Kidney epithelial cell (primary cell): ENCODE results near the gene POP4. TPM values are rescaled to one million over a fixed set of nuclear protein-coding genes. Genes with fewer than 3 reads are reported as not detected.

Experiments used
- DNase-seq: peaks from one replicate; pipeline ENCODE4 v3.0.0-alpha.2; 2010; ENCODE audit warnings: low read depth
- H3K27me3 ChIP-seq: 2 replicates; pipeline ENCODE4 v1.6.0; 2011; ENCODE audit warnings: low read length; ENCODE audit not compliant: control insufficient read depth, insufficient read depth
- H3K36me3 ChIP-seq: 2 replicates; pipeline ENCODE4 v1.5.1; 2011; ENCODE audit warnings: low read length; ENCODE audit not compliant: control insufficient read depth, insufficient read depth
- H3K4me3 ChIP-seq: 2 replicates; pipeline ENCODE4 v1.5.1; 2011; ENCODE audit warnings: low read depth, mild to moderate bottlenecking, control low read depth, low read length
- CTCF ChIP-seq: IDR thresholded peaks from 2 replicates; pipeline ENCODE4 v1.5.1; 2011; ENCODE audit warnings: mild to moderate bottlenecking, moderate library complexity, low read length, control low read depth, inconsistent platforms; ENCODE audit not compliant: insufficient read depth, poor library complexity, severe bottlenecking
- total RNA-seq: library from RNA; depleted of rRNA; stranded (reverse); fragments of >200 nt; gene quantifications from 2 replicates; pipeline ENCODE4 v1.2.3, GENCODE V29; 2015

Gene POP4
- total RNA-seq, 1 donor from 2014 or later: 68.1 TPM

GRCh38 chr19:29598496-29598895 is 7.6 kb upstream of the POP4 start:
- H3K27me3 ChIP-seq: no peaks in the 10 kb centered on the region
- no peak for TF ChIP-seq CTCF
- DNase-seq: no peak
- H3K36me3 ChIP-seq: no peaks in the 10 kb centered on the region
- H3K4me3 ChIP-seq: no peak overlapping the region

- H3K4me3 ChIP-seq: no peak overlapping the region
- DNase-seq: no peak
- TF ChIP-seq CTCF: no peak
- no peaks in the 10 kb centered on the region for H3K36me3 ChIP-seq
- no peaks in the 10 kb centered on the region for H3K27me3 ChIP-seq
Observed at GRCh38 chr19:29603308-29603707, 2.8 kb upstream of the POP4 start.

- Histone ChIP-seq H3K36me3 (no peaks in the 10 kb centered on the region), H3K27me3 (no peaks in the 10 kb centered on the region), H3K4me3 (peak overlapping the region; percentile 91)
- TF ChIP-seq CTCF: no peak
- no peak for DNase-seq
Observed at GRCh38 chr19:29606420-29606747, 301 bp downstream of the POP4 start.

- TF ChIP-seq CTCF: no peak
- Histone ChIP-seq H3K36me3 (no peaks in the 10 kb centered on the region), H3K4me3 (no peak overlapping the region), H3K27me3 (no peaks in the 10 kb centered on the region)
- DNase-seq: no peak
Observed at GRCh38 chr19:29609636-29610035, 3.6 kb downstream of the POP4 start.

- no peak for DNase-seq
- H3K27me3 ChIP-seq: no peaks in the 10 kb centered on the region
- no peak overlapping the region for H3K4me3 ChIP-seq
- H3K36me3 ChIP-seq: no peaks in the 10 kb centered on the region
- TF ChIP-seq CTCF: no peak
Observed at GRCh38 chr19:29610213-29610573, 4.1 kb downstream of the POP4 start.

GRCh38 chr19:29610574-29611271 is 4.6 kb downstream of the POP4 start:
- no peak for DNase-seq
- no peaks in the 10 kb centered on the region for H3K36me3 ChIP-seq

More at GRCh38 chr19:29610574-29611271, 4.6 kb downstream of the POP4 start:
- TF ChIP-seq CTCF: peak; percentile 90
- Histone ChIP-seq H3K4me3 (no peak overlapping the region), H3K27me3 (no peaks in the 10 kb centered on the region)
